Erythroblast (primary cell): Measurements from ENCODE around the gene NFIX.

Experiments used
- GATA1 ChIP-seq: IDR thresholded peaks from 2 replicates; pipeline ENCODE4 v1.6.1; 2011; ENCODE audit warnings: low read depth, mild to moderate bottlenecking, control low read depth, low read length, moderate library complexity
- POLR2A ChIP-seq: IDR thresholded peaks from 2 replicates; pipeline ENCODE4 v1.6.1; 2011; ENCODE audit warnings: mild to moderate bottlenecking, low read length

DNA sequence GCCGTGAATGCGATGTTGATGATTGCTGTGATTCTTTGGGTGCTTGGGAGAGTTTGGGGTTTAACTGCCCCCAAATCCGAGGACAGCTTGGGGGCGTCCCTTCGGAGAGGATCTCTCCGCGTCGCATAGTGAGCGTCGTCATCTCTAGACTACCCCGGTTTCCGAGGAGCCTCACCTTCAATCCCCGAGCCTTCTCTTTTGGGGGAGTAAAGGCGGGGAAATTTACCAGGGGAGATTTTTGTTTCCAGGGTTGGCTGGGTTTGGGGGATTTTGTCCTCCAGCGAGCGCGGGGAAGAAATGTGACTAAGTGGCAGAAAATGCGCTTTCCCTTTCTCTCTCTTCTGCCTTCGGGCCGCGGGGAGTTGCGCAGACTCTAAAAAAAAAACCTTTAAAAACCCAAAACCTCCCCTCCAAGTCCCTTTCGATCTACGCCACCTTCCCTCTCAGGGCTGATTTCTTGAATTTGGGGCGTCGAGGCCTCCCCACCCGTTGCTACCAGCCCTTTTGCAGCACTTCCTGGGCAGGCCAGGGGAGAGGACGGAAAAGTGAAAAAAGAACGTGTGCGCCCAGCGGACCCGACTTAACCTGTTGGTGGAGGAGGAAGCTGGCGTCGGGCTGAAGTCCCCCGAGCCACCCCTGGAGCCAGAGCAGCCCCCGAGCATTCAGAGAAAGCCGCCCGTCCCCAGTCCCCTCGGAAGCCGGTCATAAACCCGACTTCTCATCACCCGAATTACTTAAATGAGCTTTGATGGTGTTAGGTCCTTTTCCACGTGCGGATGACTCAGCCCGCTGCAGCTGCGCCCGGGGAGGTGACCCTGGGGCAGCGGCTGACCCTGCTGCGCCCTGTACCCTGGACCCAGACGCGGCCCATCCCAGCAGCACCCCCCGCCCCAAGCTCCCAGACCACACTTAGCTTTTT lies 17.7 kb downstream of the NFIX start:
- TF ChIP-seq POLR2A (no peak), GATA1 (no peak)
